Measurements from ENCODE around the gene PRCP.

PRCP gene

GRCh38 chr11:82895437-82896091 is 4.7 kb downstream of the PRCP start:
- TF ChIP-seq CTCF (IDR thresholded peaks at IDR 0.05; ENCODE audit: extremely low read depth, insufficient read depth, missing control alignments) = no peak
- peak; percentile 38 for DNase-seq (ENCODE audit: low spot score)
- in situ Hi-C loops (cut with MboI; ENCODE audit: low pct_unique_long_range_greater_than_20kb, low sequenced_read_pairs, unreplicated experiment) = no loop called here

- in situ Hi-C loops (cut with MboI; ENCODE audit: low pct_unique_long_range_greater_than_20kb, low sequenced_read_pairs, unreplicated experiment) = no loop called here
- no peak for DNase-seq (ENCODE audit: low spot score)
- TF ChIP-seq CTCF (IDR thresholded peaks at IDR 0.05; ENCODE audit: extremely low read depth, insufficient read depth, missing control alignments) = no peak
Observed at GRCh38 chr11:82892611-82893169, 7.5 kb downstream of the PRCP start.

- TF ChIP-seq CTCF (IDR thresholded peaks at IDR 0.05; ENCODE audit: extremely low read depth, insufficient read depth, missing control alignments) = no peak
- DNase-seq (ENCODE audit: low spot score) = no peak
- in situ Hi-C loops (cut with MboI; ENCODE audit: low pct_unique_long_range_greater_than_20kb, low sequenced_read_pairs, unreplicated experiment) = no loop called here
Observed at GRCh38 chr11:82890936-82891335, 9.3 kb downstream of the PRCP start.

GRCh38 chr11:82890002-82890341 is 10.3 kb downstream of the PRCP start:
- in situ Hi-C loops (cut with MboI; ENCODE audit: low pct_unique_long_range_greater_than_20kb, low sequenced_read_pairs, unreplicated experiment) = no loop called here
- TF ChIP-seq CTCF (IDR thresholded peaks at IDR 0.05; ENCODE audit: extremely low read depth, insufficient read depth, missing control alignments) = no peak
- no peak for DNase-seq (ENCODE audit: low spot score)

- DNase-seq (ENCODE audit: low spot score) = no peak
- no peak for TF ChIP-seq CTCF (IDR thresholded peaks at IDR 0.05; ENCODE audit: extremely low read depth, insufficient read depth, missing control alignments)
- in situ Hi-C loops (cut with MboI; ENCODE audit: low pct_unique_long_range_greater_than_20kb, low sequenced_read_pairs, unreplicated experiment) = loop anchor here (10.0 kb wide), 1 partner anchor 925 kb away; no protein-coding TSS in a partner anchor
Observed at GRCh38 chr11:82889133-82890001, 10.9 kb downstream of the PRCP start.

- in situ Hi-C loops (cut with MboI; ENCODE audit: low pct_unique_long_range_greater_than_20kb, low sequenced_read_pairs, unreplicated experiment) = loop anchor here (10.0 kb wide), 1 partner anchor 931 kb away; no protein-coding TSS in a partner anchor
- no peak for DNase-seq (ENCODE audit: low spot score)
- TF ChIP-seq CTCF (IDR thresholded peaks at IDR 0.05; ENCODE audit: extremely low read depth, insufficient read depth, missing control alignments) = no peak
Observed at GRCh38 chr11:82883853-82884252, 16.4 kb downstream of the PRCP start.

All from GM13977 (cell line).